ENCODE results near the gene DGKA.

Gene DGKA

DNA sequence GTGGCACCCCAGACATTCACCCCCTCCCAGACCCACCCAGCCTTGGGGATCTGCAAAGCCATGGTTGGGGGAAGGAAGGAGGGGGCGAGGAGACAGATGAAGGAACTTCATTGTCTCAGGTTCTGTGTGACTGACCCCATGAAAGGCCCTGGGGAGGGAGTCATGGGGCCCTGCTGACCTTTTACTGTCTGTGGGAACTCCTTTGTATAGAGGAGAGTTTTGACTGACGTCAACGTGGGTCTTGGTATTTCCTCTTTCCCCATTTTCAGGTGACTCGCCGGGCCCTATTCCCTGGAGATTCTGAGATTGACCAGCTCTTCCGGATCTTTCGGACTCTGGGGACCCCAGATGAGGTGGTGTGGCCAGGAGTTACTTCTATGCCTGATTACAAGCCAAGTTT is 39.8 kb downstream of the DGKA start:
- Histone ChIP-seq H3K4me3 (ENCODE audit: low read depth, low read length) (no peak overlapping the region), H3K9me3 (ENCODE audit: control insufficient read depth, insufficient read depth, low read depth, low read length) (no peaks in the 10 kb centered on the region), H3K4me1 (ENCODE audit: control insufficient read depth, insufficient read depth, low read length) (peaks cover 9% of the 10 kb centered on the region), H3K36me3 (ENCODE audit: control insufficient read depth in 2 of 2, insufficient read depth in 1 of 2, low read length in 2 of 2) (peaks cover 10 to 52% of the 10 kb centered on the region in 2 experiments), H3K27ac (ENCODE audit: extremely low read depth, low read depth, low read length) (no peak overlapping the region)
- CTCF ChIA-PET = interaction anchor here (0.6 to 1.1 kb wide), 3 partner anchors 25 to 1433 kb away, joined by 3 to 6 read pairs (median 4); no protein-coding TSS in a partner anchor
- TF ChIP-seq RBAK (tag by site-specific recombination; IDR thresholded peaks at IDR 0.05) = no peak
- no peak for TF ChIP-seq GLIS2 (tag by site-specific recombination; IDR thresholded peaks at IDR 0.05)
- TF ChIP-seq, protein P1, sequence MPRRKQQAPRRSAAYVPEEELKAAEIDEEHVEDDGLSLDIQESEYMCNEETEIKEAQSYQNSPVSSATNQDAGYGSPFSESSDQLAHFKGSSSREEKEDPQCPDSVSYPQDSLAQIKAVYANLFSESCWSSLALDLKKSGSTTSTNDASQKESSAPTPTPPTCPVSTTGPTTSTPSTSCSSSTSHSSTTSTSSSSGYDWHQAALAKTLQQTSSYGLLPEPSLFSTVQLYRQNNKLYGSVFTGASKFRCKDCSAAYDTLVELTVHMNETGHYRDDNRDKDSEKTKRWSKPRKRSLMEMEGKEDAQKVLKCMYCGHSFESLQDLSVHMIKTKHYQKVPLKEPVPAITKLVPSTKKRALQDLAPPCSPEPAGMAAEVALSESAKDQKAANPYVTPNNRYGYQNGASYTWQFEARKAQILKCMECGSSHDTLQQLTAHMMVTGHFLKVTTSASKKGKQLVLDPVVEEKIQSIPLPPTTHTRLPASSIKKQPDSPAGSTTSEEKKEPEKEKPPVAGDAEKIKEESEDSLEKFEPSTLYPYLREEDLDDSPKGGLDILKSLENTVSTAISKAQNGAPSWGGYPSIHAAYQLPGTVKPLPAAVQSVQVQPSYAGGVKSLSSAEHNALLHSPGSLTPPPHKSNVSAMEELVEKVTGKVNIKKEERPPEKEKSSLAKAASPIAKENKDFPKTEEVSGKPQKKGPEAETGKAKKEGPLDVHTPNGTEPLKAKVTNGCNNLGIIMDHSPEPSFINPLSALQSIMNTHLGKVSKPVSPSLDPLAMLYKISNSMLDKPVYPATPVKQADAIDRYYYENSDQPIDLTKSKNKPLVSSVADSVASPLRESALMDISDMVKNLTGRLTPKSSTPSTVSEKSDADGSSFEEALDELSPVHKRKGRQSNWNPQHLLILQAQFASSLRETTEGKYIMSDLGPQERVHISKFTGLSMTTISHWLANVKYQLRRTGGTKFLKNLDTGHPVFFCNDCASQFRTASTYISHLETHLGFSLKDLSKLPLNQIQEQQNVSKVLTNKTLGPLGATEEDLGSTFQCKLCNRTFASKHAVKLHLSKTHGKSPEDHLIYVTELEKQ (tag by site-specific recombination; IDR thresholded peaks at IDR 0.05; ENCODE audit: borderline replicate concordance) = no peak
- TF ChIP-seq ZNF140 (tag by site-specific recombination; IDR thresholded peaks at IDR 0.05) = no peak
- POLR2A ChIA-PET = interaction anchor here (1.0 kb wide), 1 partner anchor 25 kb away, joined by 3 read pairs; no protein-coding TSS in a partner anchor

DNA sequence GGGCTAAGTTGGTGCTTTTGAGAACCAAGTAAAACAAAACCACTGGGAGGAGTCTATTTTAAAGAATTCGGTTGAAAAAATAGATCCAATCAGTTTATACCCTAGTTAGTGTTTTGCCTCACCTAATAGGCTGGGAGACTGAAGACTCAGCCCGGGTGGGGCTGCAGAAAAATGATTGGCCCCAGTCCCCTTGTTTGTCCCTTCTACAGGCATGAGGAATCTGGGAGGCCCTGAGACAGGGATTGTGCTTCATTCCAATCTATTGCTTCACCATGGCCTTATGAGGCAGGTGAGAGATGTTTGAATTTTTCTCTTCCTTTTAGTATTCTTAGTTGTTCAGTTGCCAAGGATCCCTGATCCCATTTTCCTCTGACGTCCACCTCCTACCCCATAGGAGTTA is 41.1 kb downstream of the DGKA start:
- ChIA-PET POLR2A (no interaction called here), CTCF (interaction anchor here (0.6 to 0.8 kb wide), 2 partner anchors 24 to 165 kb away, joined by 3 read pairs; no protein-coding TSS in a partner anchor)
- no peak overlapping the region for H3K4me3 ChIP-seq (ENCODE audit: low read depth, low read length)
- peaks cover 4% of the 10 kb centered on the region; the same call in 1 of the 2 replicates for H3K4me1 ChIP-seq (ENCODE audit: control insufficient read depth, insufficient read depth, low read length)
- no peak overlapping the region for H3K27ac ChIP-seq (ENCODE audit: extremely low read depth, low read depth, low read length)
- peaks cover 10 to 63% of the 10 kb centered on the region in 2 experiments for H3K36me3 ChIP-seq (ENCODE audit: control insufficient read depth in 2 of 2, insufficient read depth in 1 of 2, low read length in 2 of 2)
- H3K9me3 ChIP-seq (ENCODE audit: control insufficient read depth, insufficient read depth, low read depth, low read length) = no peaks in the 10 kb centered on the region
- 0 out of 2 replicates have a peak, but pooled peaks have one; percentile 11 for TF ChIP-seq SP3 (tag by site-specific recombination; IDR thresholded peaks at IDR 0.05)
- TF ChIP-seq ZBTB17 (tag by site-specific recombination; IDR thresholded peaks at IDR 0.05) = peak; percentile 36
- TF ChIP-seq ZBTB20 (tag by site-specific recombination; IDR thresholded peaks at IDR 0.05) = peak; percentile 96
- TF ChIP-seq SP2 (tag by site-specific recombination; IDR thresholded peaks at IDR 0.05) = 0 out of 2 replicates have a peak, but pooled peaks have one; percentile 21
- TF ChIP-seq ZNF292 (tag by site-specific recombination; IDR thresholded peaks at IDR 0.05; ENCODE audit: borderline replicate concordance, low read depth) = no peak

DNA sequence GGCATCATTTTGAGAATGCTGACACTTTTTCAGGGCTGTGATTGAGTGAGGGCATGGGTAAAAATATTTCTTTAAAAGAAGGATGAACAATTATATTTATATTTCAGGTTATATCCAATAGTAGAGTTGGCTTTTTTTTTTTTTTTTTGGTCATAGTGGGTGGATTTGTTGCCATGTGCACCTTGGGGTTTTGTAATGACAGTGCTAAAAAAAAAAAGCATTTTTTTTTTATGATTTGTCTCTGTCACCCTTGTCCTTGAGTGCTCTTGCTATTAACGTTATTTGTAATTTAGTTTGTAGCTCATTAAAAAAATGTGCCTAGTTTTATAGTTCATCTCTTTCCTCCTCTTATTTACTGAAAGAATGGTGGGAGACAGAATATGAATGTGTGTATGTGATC is 41.5 kb downstream of the DGKA start:
- ChIA-PET POLR2A (no interaction called here), CTCF (interaction anchor here (0.6 to 0.8 kb wide), 3 partner anchors 23 to 253 kb away, joined by 3 read pairs; no protein-coding TSS in a partner anchor)
- peak overlapping the region; percentile 42 for H3K4me3 ChIP-seq (ENCODE audit: low read depth, low read length)
- TF ChIP-seq, protein P2, sequence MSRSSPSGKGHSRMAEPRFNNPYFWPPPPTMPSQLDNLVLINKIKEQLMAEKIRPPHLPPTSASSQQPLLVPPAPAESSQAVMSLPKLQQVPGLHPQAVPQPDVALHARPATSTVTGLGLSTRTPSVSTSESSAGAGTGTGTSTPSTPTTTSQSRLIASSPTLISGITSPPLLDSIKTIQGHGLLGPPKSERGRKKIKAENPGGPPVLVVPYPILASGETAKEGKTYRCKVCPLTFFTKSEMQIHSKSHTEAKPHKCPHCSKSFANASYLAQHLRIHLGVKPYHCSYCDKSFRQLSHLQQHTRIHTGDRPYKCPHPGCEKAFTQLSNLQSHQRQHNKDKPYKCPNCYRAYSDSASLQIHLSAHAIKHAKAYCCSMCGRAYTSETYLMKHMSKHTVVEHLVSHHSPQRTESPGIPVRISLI (tag by site-specific recombination; IDR thresholded peaks at IDR 0.05) = 0 out of 2 replicates have a peak, but pooled peaks have one; percentile 16
- TF ChIP-seq ZNF626 (tag by site-specific recombination; IDR thresholded peaks at IDR 0.05) (no peak), MZF1 (tag by site-specific recombination; IDR thresholded peaks at IDR 0.05; ENCODE audit: borderline replicate concordance) (no peak)
- TF ChIP-seq, protein P3, sequence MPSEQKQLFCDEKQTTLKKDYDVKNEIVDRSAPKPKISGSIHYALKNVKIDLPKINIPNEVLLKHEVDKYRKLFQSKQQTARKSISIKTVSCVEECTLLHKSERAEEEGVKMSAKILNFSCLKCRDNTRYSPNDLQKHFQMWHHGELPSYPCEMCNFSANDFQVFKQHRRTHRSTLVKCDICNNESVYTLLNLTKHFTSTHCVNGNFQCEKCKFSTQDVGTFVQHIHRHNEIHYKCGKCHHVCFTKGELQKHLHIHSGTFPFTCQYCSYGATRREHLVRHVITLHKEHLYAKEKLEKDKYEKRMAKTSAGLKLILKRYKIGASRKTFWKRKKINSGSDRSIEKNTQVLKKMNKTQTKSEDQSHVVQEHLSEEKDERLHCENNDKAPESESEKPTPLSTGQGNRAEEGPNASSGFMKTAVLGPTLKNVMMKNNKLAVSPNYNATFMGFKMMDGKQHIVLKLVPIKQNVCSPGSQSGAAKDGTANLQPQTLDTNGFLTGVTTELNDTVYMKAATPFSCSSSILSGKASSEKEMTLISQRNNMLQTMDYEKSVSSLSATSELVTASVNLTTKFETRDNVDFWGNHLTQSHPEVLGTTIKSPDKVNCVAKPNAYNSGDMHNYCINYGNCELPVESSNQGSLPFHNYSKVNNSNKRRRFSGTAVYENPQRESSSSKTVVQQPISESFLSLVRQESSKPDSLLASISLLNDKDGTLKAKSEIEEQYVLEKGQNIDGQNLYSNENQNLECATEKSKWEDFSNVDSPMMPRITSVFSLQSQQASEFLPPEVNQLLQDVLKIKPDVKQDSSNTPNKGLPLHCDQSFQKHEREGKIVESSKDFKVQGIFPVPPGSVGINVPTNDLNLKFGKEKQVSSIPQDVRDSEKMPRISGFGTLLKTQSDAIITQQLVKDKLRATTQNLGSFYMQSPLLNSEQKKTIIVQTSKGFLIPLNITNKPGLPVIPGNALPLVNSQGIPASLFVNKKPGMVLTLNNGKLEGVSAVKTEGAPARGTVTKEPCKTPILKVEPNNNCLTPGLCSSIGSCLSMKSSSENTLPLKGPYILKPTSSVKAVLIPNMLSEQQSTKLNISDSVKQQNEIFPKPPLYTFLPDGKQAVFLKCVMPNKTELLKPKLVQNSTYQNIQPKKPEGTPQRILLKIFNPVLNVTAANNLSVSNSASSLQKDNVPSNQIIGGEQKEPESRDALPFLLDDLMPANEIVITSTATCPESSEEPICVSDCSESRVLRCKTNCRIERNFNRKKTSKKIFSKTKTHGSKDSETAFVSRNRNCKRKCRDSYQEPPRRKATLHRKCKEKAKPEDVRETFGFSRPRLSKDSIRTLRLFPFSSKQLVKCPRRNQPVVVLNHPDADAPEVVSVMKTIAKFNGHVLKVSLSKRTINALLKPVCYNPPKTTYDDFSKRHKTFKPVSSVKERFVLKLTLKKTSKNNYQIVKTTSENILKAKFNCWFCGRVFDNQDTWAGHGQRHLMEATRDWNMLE (tag by site-specific recombination; conservative IDR thresholded peaks at IDR 0.05; ENCODE audit: low read depth) = no peak
- peaks cover 10 to 67% of the 10 kb centered on the region in 2 experiments for H3K36me3 ChIP-seq (ENCODE audit: control insufficient read depth in 2 of 2, insufficient read depth in 1 of 2, low read length in 2 of 2)
- H3K4me1 ChIP-seq (ENCODE audit: control insufficient read depth, insufficient read depth, low read length) = peaks cover 4% of the 10 kb centered on the region; the same call in 1 of the 2 replicates
- H3K9me3 ChIP-seq (ENCODE audit: control insufficient read depth, insufficient read depth, low read depth, low read length) = no peaks in the 10 kb centered on the region
- H3K27ac ChIP-seq (ENCODE audit: extremely low read depth, low read depth, low read length) = no peak overlapping the region; the same call in 1 of the 2 replicates
